HG03520 (cell line): Measurements from ENCODE around the gene PMP22.
"Not testable (repeated sequence)": the region's sequence is repeated elsewhere in the genome, so short reads cannot be mapped to it uniquely, and the experiment has no call there.

Experiments used
- ATAC-seq: cut with Tn5 transposase; IDR thresholded peaks from one replicate; pipeline ENCODE4 v1.9.1; 2021; ENCODE audit warnings: mild to moderate bottlenecking, moderate library complexity; ENCODE audit not compliant: unreplicated experiment

PMP22 gene

DNA sequence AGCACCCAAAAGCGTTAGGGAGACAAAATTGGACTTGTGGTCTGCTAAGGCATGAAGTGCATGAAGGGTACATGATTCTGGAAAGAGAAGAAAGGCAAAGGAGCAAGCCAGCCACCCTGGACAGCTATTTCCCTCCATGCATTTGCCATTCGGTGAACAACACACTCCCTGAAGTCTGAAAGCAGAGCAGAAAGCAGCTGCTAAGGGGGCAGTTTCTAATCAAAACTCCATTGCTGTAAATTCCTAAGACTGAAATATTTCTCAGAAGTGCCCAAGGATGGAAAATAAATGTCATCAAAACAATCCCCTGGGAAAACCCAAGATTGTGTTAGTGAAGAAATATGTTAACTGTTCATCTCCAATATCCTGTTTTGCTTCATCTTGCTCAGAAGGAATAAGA is 44.3 kb downstream of the PMP22 start:
- ATAC-seq: no peak

DNA sequence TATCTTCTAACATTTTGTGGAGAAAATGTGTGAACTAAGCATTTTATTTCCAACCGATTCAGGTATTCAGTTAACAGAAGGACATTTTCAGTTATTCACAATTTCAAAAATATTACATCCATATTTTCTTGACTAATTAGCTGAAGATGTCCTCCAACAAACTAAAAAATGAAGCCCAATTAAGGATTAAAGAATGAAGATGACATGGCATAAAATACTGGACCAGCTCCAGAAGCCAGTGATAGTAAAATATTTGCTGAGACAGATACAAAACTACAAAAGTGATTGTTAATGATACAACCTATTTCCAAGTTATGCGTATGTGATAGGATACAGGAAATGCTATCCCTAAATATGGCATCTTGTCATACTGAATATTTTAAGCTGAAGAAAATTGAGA is 48.6 kb downstream of the PMP22 start:
- no peak for ATAC-seq

DNA sequence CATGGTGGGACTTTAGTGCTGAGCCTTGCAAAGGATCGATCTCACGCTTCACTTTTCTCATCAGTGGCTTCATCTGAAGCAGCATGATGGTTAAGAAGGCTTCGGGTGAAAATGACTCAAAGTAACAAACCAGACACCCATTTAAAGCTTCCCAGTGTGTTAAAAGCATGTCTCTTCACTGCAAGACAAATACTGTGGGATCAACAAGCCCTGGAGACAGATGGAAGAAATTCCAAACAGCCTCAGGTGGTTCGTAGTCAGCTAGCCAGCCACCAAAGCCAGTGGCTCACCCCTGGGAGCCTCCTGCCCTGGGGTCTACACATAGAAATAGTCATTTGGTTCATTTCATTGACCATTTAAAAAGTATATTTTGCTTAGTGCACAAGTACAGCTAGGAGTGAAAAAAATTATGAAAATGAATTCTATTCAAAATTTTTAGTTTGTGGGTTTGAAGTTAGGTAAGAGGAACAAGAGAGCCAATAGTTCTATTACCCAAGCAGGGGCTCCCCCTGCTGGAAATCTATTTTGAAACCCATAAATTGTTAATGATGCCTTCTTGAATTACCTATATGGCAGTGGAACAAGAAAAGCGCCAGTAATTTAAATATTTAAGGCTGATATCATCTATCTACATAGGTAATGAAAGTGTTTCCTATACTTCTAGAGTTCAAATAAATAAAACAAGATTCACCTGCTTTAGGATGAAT is 51.6 kb downstream of the PMP22 start:
- ATAC-seq: no peak

DNA sequence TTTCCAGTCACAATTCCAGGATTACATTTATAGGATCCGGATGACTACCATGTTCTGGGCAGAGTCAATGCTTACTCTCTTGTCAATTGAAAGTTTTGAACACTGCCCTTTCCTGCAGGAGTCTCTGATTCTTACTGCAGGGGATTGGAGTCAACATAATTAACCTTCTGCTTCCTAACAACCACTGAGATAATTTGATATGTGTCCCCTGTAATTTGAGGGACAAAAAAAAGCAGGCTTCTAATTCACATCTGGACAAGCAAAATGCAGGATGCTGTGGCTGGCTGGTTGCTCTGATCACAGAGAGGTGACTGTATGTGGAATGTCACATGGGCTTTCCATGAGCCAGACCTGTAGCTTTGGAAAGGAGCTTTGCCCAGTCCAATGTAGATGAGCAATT is 54.9 kb downstream of the PMP22 start:
- ATAC-seq: no peak

DNA sequence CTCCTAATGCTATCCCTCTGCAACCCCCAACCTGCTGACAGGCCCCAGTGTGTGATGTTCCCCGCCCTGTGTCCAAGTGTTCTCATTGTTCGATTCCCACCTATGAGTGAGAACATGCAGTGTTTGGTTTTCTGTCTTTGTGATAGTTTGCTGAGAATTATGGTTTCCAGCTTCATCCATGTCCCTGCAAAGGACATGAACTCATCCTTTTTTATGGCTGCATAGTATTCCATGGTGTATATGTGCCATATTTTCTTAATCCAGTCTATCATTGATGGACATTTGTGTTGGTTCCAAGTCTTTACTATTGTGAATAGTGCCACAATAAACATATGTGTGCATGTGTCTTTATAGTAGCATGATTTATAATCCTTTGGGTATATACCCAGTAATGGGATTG is 62.1 kb downstream of the PMP22 start:
- ATAC-seq: not testable (repeated sequence)

DNA sequence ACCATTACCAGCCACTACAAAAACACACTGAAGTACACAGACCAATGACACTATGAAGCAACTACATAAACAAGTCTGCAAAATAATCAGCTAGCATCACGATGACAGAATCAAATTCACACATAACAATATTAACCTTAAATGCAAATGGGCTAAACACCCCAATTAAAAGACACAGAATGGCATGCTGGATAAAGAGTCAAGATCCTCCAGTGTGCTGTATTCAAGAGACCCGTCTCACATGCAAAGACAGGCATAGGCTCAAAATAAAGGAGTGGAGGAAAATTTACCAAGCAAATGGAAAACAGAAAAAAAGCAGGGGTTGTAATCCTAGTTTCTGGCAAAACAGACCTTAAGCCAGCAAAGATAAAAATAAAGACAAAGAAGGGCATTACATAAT is 64.6 kb downstream of the PMP22 start:
- not testable (repeated sequence) for ATAC-seq

DNA sequence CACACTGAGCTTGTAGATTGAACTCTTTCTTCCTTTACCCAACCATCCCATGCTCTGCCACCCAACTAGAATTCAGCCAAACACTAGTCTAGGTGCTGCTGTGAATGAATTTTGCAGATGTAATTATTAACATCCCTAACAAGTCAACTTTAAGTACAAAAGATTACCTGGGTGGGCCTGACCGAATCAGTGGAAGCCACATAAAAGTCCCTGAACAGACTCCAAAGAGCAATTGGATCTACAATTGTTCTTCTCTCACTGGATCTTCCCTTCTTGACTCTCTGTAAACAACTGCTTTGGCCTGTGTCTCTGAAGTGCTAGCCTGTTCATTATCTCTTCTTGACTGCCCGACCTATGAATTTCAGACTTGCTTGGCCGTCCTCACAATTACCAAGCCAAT is 67.9 kb downstream of the PMP22 start:
- ATAC-seq: no peak

DNA sequence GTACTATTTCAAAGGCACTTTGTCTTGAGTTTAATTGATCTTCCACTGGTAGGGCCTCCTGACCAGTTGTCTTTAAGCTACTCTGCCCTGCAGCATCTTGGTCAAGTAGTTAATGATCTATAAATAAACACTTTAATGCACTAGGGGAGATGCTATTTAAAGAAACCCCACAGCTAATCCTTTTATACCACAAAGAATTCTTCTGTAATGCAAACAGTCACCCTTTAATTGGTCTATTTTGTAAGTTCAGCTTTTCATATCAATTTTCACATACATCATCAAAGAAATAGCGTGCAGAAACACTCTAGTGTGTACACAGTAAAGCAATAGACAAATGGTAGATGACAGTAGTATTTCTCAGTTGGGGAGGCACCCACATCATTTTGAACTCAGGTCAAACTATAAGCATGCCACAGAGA is 70.3 kb downstream of the PMP22 start:
- no peak for ATAC-seq

DNA sequence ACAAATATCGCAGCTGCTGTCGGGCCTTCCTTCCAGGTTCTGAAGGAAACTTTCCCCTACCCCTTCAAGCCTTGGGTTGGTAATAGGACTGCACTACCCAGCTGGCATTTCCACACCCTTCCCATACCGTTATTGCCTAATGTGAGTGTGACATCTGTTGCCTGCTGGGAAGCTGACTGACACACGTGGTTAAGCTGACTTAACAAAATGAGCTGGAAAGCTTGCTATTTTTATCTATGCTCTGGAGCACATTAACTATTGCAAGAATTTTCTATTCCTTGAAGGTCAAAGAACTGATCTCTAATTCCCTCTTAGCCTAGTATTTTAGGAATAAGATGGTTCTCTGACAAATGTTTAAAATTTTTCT is 79.5 kb downstream of the PMP22 start:
- ATAC-seq: no peak

DNA sequence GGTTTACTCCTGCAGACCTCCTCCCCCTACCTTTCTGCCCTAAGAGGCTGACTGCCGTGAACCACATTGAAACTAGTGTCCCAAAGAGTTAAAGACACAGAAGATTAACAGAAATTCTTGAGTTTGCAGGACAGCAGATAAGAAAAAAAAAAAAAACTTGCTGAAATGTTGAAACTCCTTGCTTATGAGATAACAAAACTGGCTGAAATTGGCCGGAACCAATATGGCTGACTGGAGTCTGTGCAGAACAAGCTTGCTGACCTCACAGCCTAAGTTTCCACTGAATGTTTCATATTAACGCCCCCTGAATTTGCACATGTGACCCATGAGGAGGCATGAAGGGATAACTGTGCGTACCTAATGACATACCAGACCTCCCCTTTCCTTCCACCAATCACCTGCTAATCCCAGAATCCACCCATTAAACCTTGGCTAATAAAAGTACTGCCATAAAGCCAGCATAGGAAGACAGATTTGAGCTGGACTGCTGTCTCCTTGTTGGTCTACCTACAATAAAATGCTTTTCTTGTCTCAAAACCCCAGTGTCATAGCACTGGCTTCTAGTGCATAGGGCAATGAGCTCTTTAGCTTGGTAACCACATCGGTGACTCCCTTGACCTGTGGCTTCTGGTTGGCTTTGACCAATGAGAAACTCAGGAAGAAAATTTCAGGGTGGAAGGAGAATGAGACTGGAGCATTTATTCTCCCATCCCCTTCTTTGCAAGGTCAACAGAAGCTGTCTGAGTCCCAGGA is 80.1 kb downstream of the PMP22 start:
- no peak for ATAC-seq

DNA sequence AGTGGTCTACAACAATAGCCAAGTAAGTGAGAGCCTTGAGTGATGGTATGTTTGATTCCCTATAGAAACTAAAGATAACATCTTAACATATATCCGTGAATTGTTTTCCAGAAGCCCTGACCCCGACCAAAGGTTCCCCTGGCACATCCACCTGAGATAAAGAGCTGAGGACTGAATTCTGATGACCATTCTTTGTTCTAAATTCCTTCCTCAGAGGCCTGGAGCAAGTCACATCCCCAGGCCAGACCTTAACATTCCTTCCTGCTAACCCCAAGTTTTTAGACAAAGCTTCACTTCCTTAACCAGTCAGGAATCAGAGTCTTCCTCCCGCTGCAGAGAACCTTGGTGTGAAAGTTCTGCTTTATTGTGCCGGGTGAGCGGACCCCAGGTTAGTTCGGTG is 83.3 kb downstream of the PMP22 start:
- ATAC-seq: no peak

DNA sequence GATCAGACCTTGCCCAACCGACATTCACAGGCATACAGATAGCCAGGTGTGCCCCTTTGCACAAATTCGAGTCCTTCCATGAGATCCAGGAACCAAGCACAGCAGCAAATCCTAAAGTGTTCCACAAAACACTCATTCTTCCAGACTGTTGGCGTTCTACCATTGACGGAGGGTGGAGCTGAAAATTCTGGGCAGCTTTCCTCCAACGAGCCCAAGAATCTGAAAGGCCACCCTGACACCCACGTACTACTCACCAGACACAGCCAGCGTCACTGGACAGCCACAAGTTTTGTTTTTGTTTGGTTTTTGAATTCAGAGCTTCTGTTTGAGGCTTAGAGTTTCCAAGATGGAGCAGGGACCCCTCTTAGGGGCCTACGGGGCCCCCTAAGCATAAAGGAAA is 83.8 kb downstream of the PMP22 start:
- ATAC-seq: no peak

DNA sequence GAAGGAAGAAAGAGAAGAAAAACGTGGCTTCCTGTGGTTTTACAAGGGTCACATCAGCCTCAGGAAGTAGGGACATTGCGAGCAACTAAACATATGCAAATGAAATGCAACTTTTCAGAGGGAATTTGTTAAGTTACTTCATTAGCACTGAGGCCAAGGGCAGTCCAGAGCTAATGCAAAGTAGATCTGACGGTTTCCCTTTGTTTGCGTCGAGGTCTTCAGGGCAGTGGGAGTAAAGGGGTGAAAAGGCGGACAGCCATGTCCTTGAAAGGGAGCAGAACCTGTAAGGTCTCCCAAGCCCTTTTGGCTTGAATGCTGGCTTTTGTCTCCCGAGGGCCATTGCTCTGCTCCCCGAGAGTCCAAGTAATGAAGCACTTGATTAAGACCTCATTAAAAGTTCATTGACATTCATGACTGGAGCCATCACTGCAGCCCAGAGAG is 85.0 kb downstream of the PMP22 start:
- ATAC-seq: no peak
